Cardiac muscle cell (in vitro differentiated cells and primary cell): Measurements from ENCODE around the gene HAT1. TPM values are rescaled to one million over a fixed set of nuclear protein-coding genes. Genes with fewer than 3 reads are reported as not detected.

Experiments
- DNase-seq, 2 donors: peaks; one replicate each; pipeline versions ENCODE4 v3.0.0 to v3.0.0-alpha.2; 2010 to 2017; ENCODE audit warnings: low read depth in 1 of 2, low spot score in 1 of 2
- H3K27ac ChIP-seq: fragments of 200-600 bp; sonication (generic); 2 replicates; pipeline ENCODE4 v1.5.1; 2016
- H3K27me3 ChIP-seq: fragments of 200-600 bp; sonication (generic); 2 replicates; pipeline ENCODE4 v1.6.0; 2016; ENCODE audit warnings: control low read depth
- H3K36me3 ChIP-seq: fragments of 200-600 bp; sonication (generic); 2 replicates; pipeline ENCODE4 v1.5.1; 2016; ENCODE audit warnings: control low read depth
- H3K4me1 ChIP-seq: fragments of 200-600 bp; sonication (generic); 2 replicates; pipeline ENCODE4 v1.8.1; 2017; ENCODE audit warnings: low read depth, mild to moderate bottlenecking, mixed run types
- H3K4me3 ChIP-seq: fragments of 200-600 bp; sonication (generic); 2 replicates; pipeline ENCODE4 v1.5.1; 2016; ENCODE audit warnings: mild to moderate bottlenecking
- H3K9me3 ChIP-seq: fragments of 200-600 bp; sonication (generic); 2 replicates; pipeline ENCODE4 v1.5.1; 2017; ENCODE audit warnings: low read depth, mild to moderate bottlenecking, control low read depth
- CTCF ChIP-seq: IDR thresholded peaks from 2 replicates; pipeline ENCODE4 v1.5.1; 2012; ENCODE audit warnings: low read depth, mild to moderate bottlenecking, low read length
- polyA plus RNA-seq: library from polyadenylated mRNA; unstranded; fragments of >200 nt; fragmentation: Nextera tagmentation; extraction: Ambion mirVana; gene quantifications from 2 replicates; pipeline ENCODE4 v1.2.1, GENCODE V29; 2016
- total RNA-seq: library from RNA; depleted of rRNA; stranded (reverse); fragments of >200 nt; gene quantifications from 2 replicates; pipeline ENCODE4 v1.2.3, GENCODE V29; 2016

The HAT1 gene
- total and polyA plus RNA-seq, 2 experiments from 2014 or later, result 30.7 to 84.0 TPM

GRCh38 chr2:171960570-171960969, 38.3 kb downstream of the HAT1 start:
- no peaks in the 10 kb centered on the region for H3K4me1 ChIP-seq
- H3K36me3 ChIP-seq, result no peaks in the 10 kb centered on the region
- H3K27ac ChIP-seq, result no peak overlapping the region
- TF ChIP-seq CTCF, result no peak
- no peak for DNase-seq
- no peaks in the 10 kb centered on the region for H3K27me3 ChIP-seq
- no peaks in the 10 kb centered on the region for H3K9me3 ChIP-seq
- H3K4me3 ChIP-seq, result no peak overlapping the region

- H3K36me3 ChIP-seq, result peaks cover 23% of the 10 kb centered on the region
- no peak overlapping the region for H3K27ac ChIP-seq
- H3K4me3 ChIP-seq, result no peak overlapping the region
- H3K9me3 ChIP-seq, result no peaks in the 10 kb centered on the region
- no peak for DNase-seq
- H3K27me3 ChIP-seq, result no peaks in the 10 kb centered on the region
- no peak for TF ChIP-seq CTCF
- no peaks in the 10 kb centered on the region for H3K4me1 ChIP-seq
Observed at GRCh38 chr2:171963198-171963597, 40.9 kb downstream of the HAT1 start.

GRCh38 chr2:171964308-171964707, 42.0 kb downstream of the HAT1 start:
- no peak for DNase-seq
- H3K27ac ChIP-seq, result no peak overlapping the region
- H3K36me3 ChIP-seq, result peaks cover 23% of the 10 kb centered on the region
- no peaks in the 10 kb centered on the region for H3K27me3 ChIP-seq
- TF ChIP-seq CTCF, result no peak
- H3K4me1 ChIP-seq, result no peaks in the 10 kb centered on the region
- H3K4me3 ChIP-seq, result no peak overlapping the region
- H3K9me3 ChIP-seq, result no peaks in the 10 kb centered on the region

GRCh38 chr2:171965238-171965637, 43.0 kb downstream of the HAT1 start:
- H3K4me3 ChIP-seq, result no peak overlapping the region
- TF ChIP-seq CTCF, result no peak
- H3K9me3 ChIP-seq, result no peaks in the 10 kb centered on the region
- H3K4me1 ChIP-seq, result no peaks in the 10 kb centered on the region
- no peak overlapping the region for H3K27ac ChIP-seq
- peaks cover 23% of the 10 kb centered on the region for H3K36me3 ChIP-seq
- no peaks in the 10 kb centered on the region for H3K27me3 ChIP-seq
- DNase-seq, result no peak

- DNase-seq, result no peak
- H3K27me3 ChIP-seq, result no peaks in the 10 kb centered on the region
- no peaks in the 10 kb centered on the region for H3K9me3 ChIP-seq
- H3K27ac ChIP-seq, result no peak overlapping the region
- H3K4me1 ChIP-seq, result no peaks in the 10 kb centered on the region
- peaks cover 23% of the 10 kb centered on the region for H3K36me3 ChIP-seq
- TF ChIP-seq CTCF, result no peak
- no peak overlapping the region for H3K4me3 ChIP-seq
Observed at GRCh38 chr2:171965661-171966060, 43.4 kb downstream of the HAT1 start.

- Histone ChIP-seq H3K27ac (no peak overlapping the region), H3K27me3 (no peaks in the 10 kb centered on the region), H3K9me3 (no peaks in the 10 kb centered on the region), H3K4me3 (no peak overlapping the region), H3K4me1 (no peaks in the 10 kb centered on the region), H3K36me3 (peaks cover 23% of the 10 kb centered on the region)
- no peak for TF ChIP-seq CTCF
- no peak for DNase-seq
Observed at GRCh38 chr2:171966235-171966634, 44.0 kb downstream of the HAT1 start.
